Ascending aorta (tissue), 2 donors: Measurements from ENCODE around the gene MCUB. TPM values are rescaled to one million over a fixed set of nuclear protein-coding genes. Genes with fewer than 3 reads are reported as not detected.
"Not testable (repeated sequence)": the region's sequence is repeated elsewhere in the genome, so short reads cannot be mapped to it uniquely, and the experiment has no call there.

Source experiments
- DNase-seq, 2 donors: peaks; one replicate each; pipeline ENCODE4 v3.0.0-alpha.2; 2019; ENCODE audit warnings: low spot score in 2 of 2
- H3K27ac ChIP-seq, 2 donors: fragments of 200-600 bp; sonication (generic); one replicate each; pipeline ENCODE4 v1.5.1; 2016 to 2017; ENCODE audit warnings: mild to moderate bottlenecking in 1 of 2
- H3K27me3 ChIP-seq: fragments of 200-600 bp; sonication (generic); one replicate; pipeline ENCODE4 v1.5.1; 2017
- H3K36me3 ChIP-seq, 2 donors: fragments of 200-600 bp; sonication (generic); one replicate each; pipeline ENCODE4 v1.5.1; 2016
- H3K4me1 ChIP-seq, 2 donors: fragments of 200-600 bp; sonication (generic); one replicate each; pipeline ENCODE4 v1.5.1; 2016 to 2017; ENCODE audit warnings: mild to moderate bottlenecking in 1 of 2
- H3K4me3 ChIP-seq, 2 donors: fragments of 200-600 bp; sonication (generic); one replicate each; pipeline ENCODE4 v1.5.1; 2016 to 2017; ENCODE audit warnings: mild to moderate bottlenecking in 1 of 2
- H3K9me3 ChIP-seq, 2 donors: fragments of 200-600 bp; sonication (generic); one replicate each; pipeline ENCODE4 v1.5.1; 2016
- CTCF ChIP-seq, 3 experiments: fragments of 200-600 bp in 2 of 3; fragments of 450-650 bp in 1 of 3; sonication (generic) in 2 of 3; IDR thresholded peaks; one replicate each; pipeline ENCODE4 v1.5.1; 2016 to 2019; ENCODE audit warnings: antibody characterized with exemption in 3 of 3, mild to moderate bottlenecking in 1 of 3, moderate library complexity in 1 of 3
- intact Hi-C: fragments of 100-400 bp; cut with DNase I; formaldehyde crosslinking; loops from one replicate; pipeline ENCODE4 v1.15.1; 2023
- total RNA-seq: library from RNA; depleted of rRNA; stranded (reverse); fragments of >200 nt; gene quantifications from one replicate; pipeline ENCODE4 v1.1.0, GENCODE V29; 2016

MCUB gene
- total RNA-seq, 1 donor from 2014 or later: 430 TPM

GRCh38 chr4:109589119-109589518, 29.1 kb downstream of the MCUB start:
- Histone ChIP-seq H3K27ac (no peak overlapping the region), H3K27me3 (no peaks in the 10 kb centered on the region), H3K36me3 (no peaks in the 10 kb centered on the region), H3K4me1 (no peaks in the 10 kb centered on the region), H3K9me3 (peaks cover 0 to 4% of the 10 kb centered on the region in 2 donors), H3K4me3 (no peak overlapping the region)
- no peak for TF ChIP-seq CTCF (IDR thresholded peaks at IDR 0.05)
- intact Hi-C loops: no loop called here
- no peak for DNase-seq

DNA sequence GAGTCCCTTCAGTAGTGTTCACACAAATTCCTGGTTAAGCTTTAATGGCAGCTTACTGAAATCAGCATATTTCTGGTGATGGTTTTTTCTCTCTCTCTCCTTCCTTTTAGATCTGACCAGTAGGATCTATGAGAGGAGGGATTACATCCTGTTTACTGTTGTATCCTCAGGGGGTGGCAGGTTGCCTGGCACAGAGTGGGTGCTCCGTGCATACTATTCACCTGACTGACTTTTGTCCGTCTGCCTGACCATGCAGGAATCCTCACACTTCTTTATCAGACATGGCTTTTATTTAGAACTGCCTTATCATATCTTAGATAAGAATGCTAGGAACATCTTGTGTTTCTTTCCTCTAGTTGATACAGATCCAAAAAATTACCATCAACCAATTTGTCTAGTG, 29.6 kb downstream of the MCUB start:
- Histone ChIP-seq H3K36me3 (no peaks in the 10 kb centered on the region), H3K27me3 (no peaks in the 10 kb centered on the region), H3K27ac (no peak overlapping the region), H3K4me3 (no peak overlapping the region), H3K9me3 (peaks cover 0 to 4% of the 10 kb centered on the region in 2 donors), H3K4me1 (no peaks in the 10 kb centered on the region)
- TF ChIP-seq CTCF (IDR thresholded peaks at IDR 0.05): no peak
- intact Hi-C loops: no loop called here
- DNase-seq: no peak

- Histone ChIP-seq H3K27ac (no peak overlapping the region), H3K9me3 (peaks cover 0 to 4% of the 10 kb centered on the region in 2 donors), H3K4me1 (no peaks in the 10 kb centered on the region), H3K27me3 (no peaks in the 10 kb centered on the region), H3K36me3 (no peaks in the 10 kb centered on the region), H3K4me3 (no peak overlapping the region)
- DNase-seq: no peak
- intact Hi-C loops: no loop called here
- no peak for TF ChIP-seq CTCF (IDR thresholded peaks at IDR 0.05)
These were observed 30.9 kb downstream of the MCUB start for GRCh38 chr4:109590905-109591304.

DNA sequence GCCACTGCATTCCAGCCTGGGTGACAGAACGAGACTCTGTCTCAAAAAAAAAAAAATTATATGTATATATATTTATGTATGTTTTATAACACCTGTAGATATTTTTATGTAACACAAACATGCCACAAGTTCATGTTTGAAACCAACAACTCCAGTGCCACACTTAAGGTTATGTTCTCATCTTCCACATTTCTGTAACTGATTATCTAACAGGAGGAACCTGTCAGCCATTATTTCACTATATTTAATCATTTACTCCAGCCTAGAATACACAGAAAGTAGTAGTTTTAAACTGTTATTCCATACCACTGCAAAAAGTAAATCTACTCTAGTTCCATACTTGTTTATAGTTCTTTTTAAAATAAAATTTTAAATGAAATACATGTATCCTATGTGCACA, 32.3 kb downstream of the MCUB start:
- H3K4me3 ChIP-seq: no peak overlapping the region

GRCh38 chr4:109595123-109595522, 35.1 kb downstream of the MCUB start:
- H3K4me1 ChIP-seq, DNase-seq, intact Hi-C loops, H3K36me3 ChIP-seq, H3K4me3 ChIP-seq, H3K27ac ChIP-seq, H3K27me3 ChIP-seq, H3K9me3 ChIP-seq: not testable (repeated sequence)

More for the DNA sequence above, 32.3 kb downstream of the MCUB start:
- Histone ChIP-seq H3K27ac (no peak overlapping the region), H3K27me3 (no peaks in the 10 kb centered on the region), H3K4me1 (no peaks in the 10 kb centered on the region), H3K9me3 (no peaks in the 10 kb centered on the region), H3K36me3 (no peaks in the 10 kb centered on the region)
- DNase-seq: no peak
- intact Hi-C loops: no loop called here
- no peak for TF ChIP-seq CTCF (IDR thresholded peaks at IDR 0.05)

GRCh38 chr4:109596420-109597085, 36.5 kb downstream of the MCUB start:
- intact Hi-C loops, DNase-seq, H3K9me3 ChIP-seq, H3K27me3 ChIP-seq, H3K36me3 ChIP-seq, H3K4me1 ChIP-seq, H3K4me3 ChIP-seq, H3K27ac ChIP-seq: not testable (repeated sequence)
